Activated naive CD4-positive, alpha-beta T cell treated with anti-CD3 and anti-CD28 coated beads, Interleukin-2, amount 50 U/mL, for 16 hours (primary cell): Measurements from ENCODE around the gene CBX8.

ENCODE experiments used
- DNase-seq: peaks from one replicate; pipeline ENCODE4 v3.0.0-alpha.2; 2020

CBX8 gene

GRCh38 chr17:79796763-79797491 lies at the start of gene CBX8:
Gene CBX8, minus strand, starts transcription at chr17:79797077. Its CDS starts 79 bp downstream, at chr17:79796998.
- DNase-seq: peak; percentile 99

GRCh38 chr17:79845601-79845949 lies 48.7 kb upstream of the CBX8 start:
- no peak for DNase-seq

GRCh38 chr17:79844869-79845600 lies 48.2 kb upstream of the CBX8 start:
- DNase-seq: peak; percentile 60

GRCh38 chr17:79843816-79844800 lies 47.2 kb upstream of the CBX8 start:
- no peak for DNase-seq

GRCh38 chr17:79843474-79843815 lies 46.6 kb upstream of the CBX8 start:
- DNase-seq: peak; percentile 37

GRCh38 chr17:79842656-79843473 lies 46.0 kb upstream of the CBX8 start:
- DNase-seq: no peak

GRCh38 chr17:79842136-79842655 lies 45.3 kb upstream of the CBX8 start:
- DNase-seq: no peak

- no peak for DNase-seq
These were observed 44.7 kb upstream of the CBX8 start for GRCh38 chr17:79841369-79842135.

GRCh38 chr17:79840989-79841286 lies 44.1 kb upstream of the CBX8 start:
- DNase-seq: no peak

- peak; percentile 35 for DNase-seq
These were observed 43.6 kb upstream of the CBX8 start for GRCh38 chr17:79840269-79840988.

GRCh38 chr17:79839356-79840268 lies 42.7 kb upstream of the CBX8 start, which contains the start of gene CBX4:
Gene CBX4, minus strand, starts transcription at chr17:79839440. Its CDS starts 189 bp downstream, at chr17:79839251.
- peak; percentile 94 for DNase-seq

GRCh38 chr17:79838522-79839274 lies 41.8 kb upstream of the CBX8 start:
- peak; percentile 58 for DNase-seq

GRCh38 chr17:79837888-79838521 lies 41.1 kb upstream of the CBX8 start:
- no peak for DNase-seq

GRCh38 chr17:79836972-79837887 lies 40.4 kb upstream of the CBX8 start:
- peak; percentile 50 for DNase-seq

- DNase-seq: no peak
These were observed 39.7 kb upstream of the CBX8 start for GRCh38 chr17:79836510-79836971.

GRCh38 chr17:79835953-79836509 lies 39.2 kb upstream of the CBX8 start:
- DNase-seq: no peak

- no peak for DNase-seq
These were observed 38.6 kb upstream of the CBX8 start for GRCh38 chr17:79835470-79835899.
